DMS79 (cell line): Measurements from ENCODE around the gene GRIA1.

Experiments used
- DNase-seq: peaks from one replicate; lab custom pipeline; 2025; lab: John Stamatoyannopoulos, UW

GRIA1 gene

GRCh38 chr5:153490118-153491037 lies at the start of gene GRIA1:
Gene GRIA1 (plus strand): TSS chr5:153490670.
- DNase-seq, result no peak

- DNase-seq, result peak; percentile 23
These were observed 44.4 kb upstream of the GRIA1 start for GRCh38 chr5:153445875-153446579.

GRCh38 chr5:153447534-153447933 lies 42.9 kb upstream of the GRIA1 start:
- DNase-seq, result no peak

- DNase-seq, result no peak
These were observed 34.1 kb upstream of the GRIA1 start for GRCh38 chr5:153456354-153456753.

GRCh38 chr5:153456993-153457392 lies 33.5 kb upstream of the GRIA1 start:
- DNase-seq, result no peak

GRCh38 chr5:153458268-153458667 lies 32.2 kb upstream of the GRIA1 start:
- no peak for DNase-seq

GRCh38 chr5:153459051-153459743 lies 31.3 kb upstream of the GRIA1 start:
- DNase-seq, result peak; percentile 47

- no peak for DNase-seq
These were observed 30.0 kb upstream of the GRIA1 start for GRCh38 chr5:153460421-153460820.

GRCh38 chr5:153461341-153461740 lies 29.1 kb upstream of the GRIA1 start:
- no peak for DNase-seq

- DNase-seq, result no peak
These were observed 26.7 kb upstream of the GRIA1 start for GRCh38 chr5:153463806-153464205.

GRCh38 chr5:153467546-153467945 lies 22.9 kb upstream of the GRIA1 start:
- DNase-seq, result no peak

GRCh38 chr5:153469423-153469822 lies 21.0 kb upstream of the GRIA1 start:
- DNase-seq, result no peak

GRCh38 chr5:153470736-153471135 lies 19.7 kb upstream of the GRIA1 start:
- no peak for DNase-seq

GRCh38 chr5:153476767-153477166 lies 13.7 kb upstream of the GRIA1 start:
- DNase-seq, result no peak

- DNase-seq, result no peak
These were observed 10.1 kb upstream of the GRIA1 start for GRCh38 chr5:153480401-153480800.

GRCh38 chr5:153483482-153483881 lies 7.0 kb upstream of the GRIA1 start:
- DNase-seq, result no peak

- DNase-seq, result no peak
These were observed 4.8 kb upstream of the GRIA1 start for GRCh38 chr5:153485641-153486040.

- DNase-seq, result no peak
These were observed 3.7 kb upstream of the GRIA1 start for GRCh38 chr5:153486771-153487170.

GRCh38 chr5:153489611-153490010 lies 859 bp upstream of the GRIA1 start:
- no peak for DNase-seq

- no peak for DNase-seq
These were observed 721 bp downstream of the GRIA1 start for GRCh38 chr5:153491038-153491744.

- no peak for DNase-seq
These were observed 1.4 kb downstream of the GRIA1 start for GRCh38 chr5:153491856-153492255.

- DNase-seq, result no peak
These were observed 6.4 kb downstream of the GRIA1 start for GRCh38 chr5:153496835-153497234.
